Naive thymus-derived CD4-positive, alpha-beta T cell (primary cell): ENCODE measurements around the gene CACNA2D2. TPM values are rescaled to one million over a fixed set of nuclear protein-coding genes. Genes with fewer than 3 reads are reported as not detected.

Experiments
- ATAC-seq: fragments of 150-1000 bp; cut with Tn5 transposase; 2 replicates; pipeline ENCODE4 v1.10.0; 2021; ENCODE audit warnings: mild to moderate bottlenecking, moderate library complexity
- CTCF ChIA-PET: fragments of 350-600 bp; sonication (Branson Sonifier 250); formaldehyde crosslinking; loops from one replicate; lab custom pipeline; 2021; ENCODE audit warnings: antibody characterized with exemption; lab: Charles Lee
- POLR2A ChIA-PET: fragments of 350-600 bp; sonication (Branson Sonifier 250); formaldehyde crosslinking; loops from one replicate; lab custom pipeline; 2021; ENCODE audit warnings: antibody characterized with exemption, inconsistent platforms; lab: Charles Lee
- DNase-seq, 9 donors: peaks; one replicate each; pipeline versions ENCODE4 v3.0.0 to v3.0.0-alpha.2; 2020 to 2022; ENCODE audit warnings: mixed read lengths in 1 of 9
- H3K27ac ChIP-seq: one replicate; pipeline ENCODE4 v1.7.0; 2013; ENCODE audit warnings: mild to moderate bottlenecking, low read depth, low read length, moderate library complexity
- H3K27me3 ChIP-seq, 2 donors: one replicate each; pipeline ENCODE4 v1.7.0; 2013; ENCODE audit warnings: low read length in 2 of 2, mild to moderate bottlenecking in 2 of 2, moderate library complexity in 2 of 2; ENCODE audit not compliant: control insufficient read depth in 2 of 2, insufficient read depth in 2 of 2
- H3K36me3 ChIP-seq, 3 experiments: 1 replicate in 2 of 3; 2 replicates in 1 of 3; pipeline ENCODE4 v1.7.0; 2013; ENCODE audit warnings: low read length in 3 of 3, mild to moderate bottlenecking in 3 of 3, moderate library complexity in 1 of 3; ENCODE audit not compliant: insufficient read depth in 3 of 3, control insufficient read depth in 2 of 3
- H3K4me1 ChIP-seq, 2 donors: one replicate each; pipeline ENCODE4 v1.7.0; 2013; ENCODE audit warnings: low read length in 2 of 2, mild to moderate bottlenecking in 2 of 2, moderate library complexity in 1 of 2; ENCODE audit not compliant: control insufficient read depth in 2 of 2, insufficient read depth in 2 of 2
- H3K4me3 ChIP-seq: 2 replicates; pipeline ENCODE4 v1.7.0; 2013; ENCODE audit warnings: mild to moderate bottlenecking, low read length
- H3K9me3 ChIP-seq, 3 experiments: 1 replicate in 2 of 3; 2 replicates in 1 of 3; pipeline ENCODE4 v1.7.0; 2013; ENCODE audit warnings: low read length in 3 of 3; ENCODE audit not compliant: control insufficient read depth in 2 of 3
- H3K27ac Mint-ChIP-seq, 9 donors: one replicate each; pipeline ENCODE4 v1.8.0; 2020 to 2022; ENCODE audit warnings: mixed read lengths in 9 of 9, mild to moderate bottlenecking in 8 of 9, moderate library complexity in 5 of 9, inconsistent platforms in 2 of 9
- H3K27me3 Mint-ChIP-seq, 5 donors: one replicate each; pipeline ENCODE4 v1.8.0; 2021 to 2022; ENCODE audit warnings: mixed read lengths in 5 of 5, mild to moderate bottlenecking in 1 of 5
- H3K36me3 Mint-ChIP-seq, 5 donors: one replicate each; pipeline ENCODE4 v1.8.0; 2020 to 2022; ENCODE audit warnings: mixed read lengths in 5 of 5, mild to moderate bottlenecking in 3 of 5, inconsistent platforms in 1 of 5
- H3K4me1 Mint-ChIP-seq, 7 donors: one replicate each; pipeline ENCODE4 v1.8.0; 2020 to 2022; ENCODE audit warnings: mixed read lengths in 7 of 7, mild to moderate bottlenecking in 3 of 7, inconsistent platforms in 1 of 7
- H3K4me3 Mint-ChIP-seq, 10 donors: one replicate each; pipeline ENCODE4 v1.8.0; 2020 to 2022; ENCODE audit warnings: mild to moderate bottlenecking in 10 of 10, mixed read lengths in 10 of 10, moderate library complexity in 6 of 10, inconsistent platforms in 2 of 10
- H3K9me3 Mint-ChIP-seq, 11 donors: one replicate each; pipeline ENCODE4 v1.8.0; 2020 to 2022; ENCODE audit warnings: mixed read lengths in 11 of 11, mild to moderate bottlenecking in 4 of 11, inconsistent platforms in 1 of 11, moderate library complexity in 1 of 11
- intact Hi-C, 2 donors: fragments of 100-400 bp; cut with micrococcal nuclease; formaldehyde crosslinking; loops; one replicate each; pipeline ENCODE4 v1.15.1; 2023
- polyA plus RNA-seq, 2 donors: library from polyadenylated mRNA; unstranded; fragments of 300-500 nt; fragmentation: Illumina TruSeq; gene quantifications; one replicate each; pipeline ENCODE4 v1.2.3, GENCODE V29; 2021
- total RNA-seq, 6 experiments: library from RNA in 5 of 6; stranded (reverse) in 5 of 6; gene quantifications; 1 replicate in 5 of 6; 2 replicates in 1 of 6; pipeline ENCODE4 v1.2.3 and lab custom pipeline; 2021 to 2026

The CACNA2D2 gene
- total and polyA plus RNA-seq, 7 experiments from 2014 or later, result 0.32 to 6.2 (median 2.0) TPM

DNA sequence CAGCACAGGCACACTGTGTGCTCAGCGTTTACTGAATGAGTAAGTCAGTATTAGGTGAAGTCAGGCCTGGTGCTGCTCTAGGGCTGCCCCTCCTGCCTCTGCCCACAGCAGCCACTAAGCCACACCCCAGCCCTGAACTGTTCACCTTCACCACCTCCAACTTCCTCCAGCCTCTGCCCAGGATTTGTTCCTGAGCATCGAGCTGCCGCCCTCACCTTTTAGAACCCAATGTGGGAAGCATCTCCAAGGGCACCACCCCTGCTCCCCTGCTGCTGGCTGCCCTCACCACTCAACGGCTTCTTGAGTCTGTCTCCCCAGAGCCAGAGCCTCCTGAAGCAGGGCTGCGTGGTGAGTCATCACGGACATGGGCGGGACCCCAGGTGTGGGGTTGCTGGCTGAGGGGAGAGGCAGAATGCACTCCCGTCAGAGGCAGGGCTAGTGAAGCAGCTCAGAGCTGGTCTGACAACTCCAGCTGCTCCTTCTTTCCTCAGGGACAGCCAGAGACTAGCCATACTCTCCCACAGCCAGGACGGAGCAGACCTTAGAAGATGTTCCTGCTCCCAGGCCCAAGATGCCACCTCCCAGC, 186.7 kb downstream of the CACNA2D2 start:
- DNase-seq (no peak), ATAC-seq (peak; percentile 45)
- Histone ChIP-seq H3K4me3 (no peak overlapping the region), H3K36me3 (no peaks in the 10 kb centered on the region), H3K9me3 (no peaks in the 10 kb centered on the region), H3K4me1 (peaks cover 9 to 23% of the 10 kb centered on the region in 2 donors), H3K27ac (no peak overlapping the region), H3K27me3 (no peaks in the 10 kb centered on the region)
- intact Hi-C loops, result no loop called here
- H3K27me3 Mint-ChIP-seq, result no peaks in the 10 kb centered on the region
- peak overlapping the region in 4 of 9 donors; percentile 14 to 83 (median 62) for H3K27ac Mint-ChIP-seq
- CTCF ChIA-PET, result no interaction called here
- POLR2A ChIA-PET, result interaction anchor here (0.9 kb wide), 1 partner anchor 16 kb away, joined by 3 read pairs; no protein-coding TSS in a partner anchor
- peaks cover 0 to 6% (median 0%) of the 10 kb centered on the region in 5 donors for H3K36me3 Mint-ChIP-seq
- H3K4me1 Mint-ChIP-seq, result peaks cover 19 to 37% (median 32%) of the 10 kb centered on the region in 7 donors
- peak overlapping the region in 3 of 10 donors; percentile 2 to 62 (median 28) for H3K4me3 Mint-ChIP-seq
- no peaks in the 10 kb centered on the region for H3K9me3 Mint-ChIP-seq

DNA sequence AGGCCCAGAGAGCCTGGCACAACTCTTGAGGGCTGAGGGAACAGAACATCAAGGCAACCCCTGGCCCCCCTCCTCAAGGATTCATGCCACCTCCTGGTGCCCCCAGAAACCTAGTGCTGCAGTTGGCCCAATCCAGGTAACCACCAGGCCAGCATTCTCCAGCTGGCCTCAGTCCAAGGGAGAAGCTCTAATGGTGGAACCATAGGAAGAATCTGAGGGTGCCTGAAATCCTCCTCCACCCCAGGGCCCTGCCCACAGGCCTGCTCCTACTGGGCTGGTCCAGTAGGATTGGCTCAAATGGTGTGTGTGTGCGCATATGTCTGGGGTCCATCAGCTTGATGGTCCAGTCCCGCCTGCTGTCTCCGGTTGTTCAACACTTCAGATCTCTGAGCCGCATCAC, 188.6 kb downstream of the CACNA2D2 start:
- Histone ChIP-seq H3K27ac (no peak overlapping the region), H3K9me3 (no peaks in the 10 kb centered on the region), H3K4me1 (peaks cover 8 to 15% of the 10 kb centered on the region in 2 donors), H3K27me3 (no peaks in the 10 kb centered on the region), H3K4me3 (no peak overlapping the region), H3K36me3 (no peaks in the 10 kb centered on the region)
- no peaks in the 10 kb centered on the region for H3K27me3 Mint-ChIP-seq
- peaks cover 0 to 7% (median 2%) of the 10 kb centered on the region in 5 donors for H3K36me3 Mint-ChIP-seq
- ChIA-PET POLR2A (interaction anchor here (0.6 to 1.0 kb wide), 3 partner anchors 13 to 302 kb away, joined by 3 to 4 read pairs (median 4); partner anchors contain the start of gene TUSC2), CTCF (interaction anchor here (0.9 kb wide), 1 partner anchor 10 kb away, joined by 4 read pairs; no protein-coding TSS in a partner anchor)
- ATAC-seq (no peak), DNase-seq (no peak)
- no peak overlapping the region for H3K4me3 Mint-ChIP-seq
- intact Hi-C loops, result no loop called here
- peak overlapping the region in 3 of 9 donors; percentile 6 to 19 (median 17) for H3K27ac Mint-ChIP-seq
- H3K9me3 Mint-ChIP-seq, result no peaks in the 10 kb centered on the region
- H3K4me1 Mint-ChIP-seq, result peaks cover 11 to 28% (median 23%) of the 10 kb centered on the region in 7 donors

DNA sequence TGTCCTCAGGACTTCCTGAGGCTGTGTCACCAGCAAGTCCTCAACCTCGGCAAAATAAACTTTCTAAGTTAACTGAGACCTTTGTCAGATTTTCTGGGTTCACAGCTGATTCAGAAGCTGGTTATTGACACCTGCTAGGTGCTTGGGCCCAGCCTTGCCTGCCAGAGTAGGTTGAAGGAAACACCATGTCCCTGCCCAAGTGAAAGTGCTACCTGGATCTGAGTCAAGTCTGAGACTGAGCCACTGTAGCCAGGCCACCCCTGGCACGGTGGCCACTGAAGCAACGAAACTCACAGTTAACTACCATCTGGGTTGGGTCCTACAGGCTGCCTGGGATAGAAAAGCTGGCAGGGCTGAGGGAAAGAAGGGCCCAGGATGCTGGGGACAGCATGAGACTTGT, 189.1 kb downstream of the CACNA2D2 start:
- intact Hi-C loops, result no loop called here
- H3K36me3 ChIP-seq, result no peaks in the 10 kb centered on the region
- no peak overlapping the region for H3K27ac ChIP-seq
- H3K4me3 Mint-ChIP-seq, result no peak overlapping the region
- ChIA-PET POLR2A (interaction anchor here (0.6 to 1.0 kb wide), 2 partner anchors 14 to 302 kb away, joined by 3 to 4 read pairs; partner anchors contain the start of gene TUSC2), CTCF (no interaction called here)
- DNase-seq (no peak), ATAC-seq (no peak)
- peaks cover 0 to 11% (median 4%) of the 10 kb centered on the region in 5 donors for H3K36me3 Mint-ChIP-seq
- H3K4me1 ChIP-seq, result peaks cover 8 to 15% of the 10 kb centered on the region in 2 donors
- peaks cover 9 to 25% (median 19%) of the 10 kb centered on the region in 7 donors for H3K4me1 Mint-ChIP-seq
- H3K27me3 ChIP-seq, result no peaks in the 10 kb centered on the region
- H3K27me3 Mint-ChIP-seq, result no peaks in the 10 kb centered on the region
- H3K9me3 ChIP-seq, result no peaks in the 10 kb centered on the region
- peak overlapping the region in 5 of 9 donors; percentile 13 to 67 (median 52) for H3K27ac Mint-ChIP-seq
- H3K9me3 Mint-ChIP-seq, result no peaks in the 10 kb centered on the region
- H3K4me3 ChIP-seq, result no peak overlapping the region

Other genes starting within 250 kb of the CACNA2D2 start
- 1 to 10 TPM in 3 of 5 experiments, under 1 TPM in 2; 0.73 to 3.7 (median 1.4) TPM for gene SEMA3B, start 234.5 kb downstream of the CACNA2D2 start, total RNA-seq
- gene SEMA3B, start 234.5 kb downstream of the CACNA2D2 start, polyA plus RNA-seq, result not detected
- gene LSMEM2, start 224.5 kb downstream of the CACNA2D2 start, total RNA-seq, result not detected
- gene LSMEM2, start 224.5 kb downstream of the CACNA2D2 start, polyA plus RNA-seq, result under 1 TPM in 1 of 2 donors, not detected in 1; 0.15 TPM
- gene IFRD2, start 211.2 kb downstream of the CACNA2D2 start, total RNA-seq, result 10 to 100 TPM; 53.7 to 85.1 (median 64.7) TPM
- gene IFRD2, start 211.2 kb downstream of the CACNA2D2 start, polyA plus RNA-seq, result 10 to 100 TPM; 57.2 to 69.7 TPM
- 10 to 100 TPM in 1 of 5 experiments, 1 to 10 TPM in 4; 3.4 to 10.7 (median 4.2) TPM for gene HYAL3, start 204.2 kb downstream of the CACNA2D2 start, total RNA-seq
- 1 to 10 TPM; 2.3 to 3.3 TPM for gene HYAL3, start 204.2 kb downstream of the CACNA2D2 start, polyA plus RNA-seq
- gene NAA80, start 204.2 kb downstream of the CACNA2D2 start, total RNA-seq, result 10 to 100 TPM; 30.2 to 44.9 (median 33.6) TPM
- gene NAA80, start 204.2 kb downstream of the CACNA2D2 start, polyA plus RNA-seq, result 10 to 100 TPM; 13.7 to 15.2 TPM
- under 1 TPM in 4 of 5 experiments, not detected in 1; 0.22 to 0.51 (median 0.28) TPM for gene HYAL1, start 200.1 kb downstream of the CACNA2D2 start, total RNA-seq
- gene HYAL1, start 200.1 kb downstream of the CACNA2D2 start, polyA plus RNA-seq, result under 1 TPM; 0.12 to 0.41 TPM
- 1 to 10 TPM; 1.5 to 5.3 (median 3.2) TPM for gene HYAL2, start 180.9 kb downstream of the CACNA2D2 start, total RNA-seq
- 1 to 10 TPM; 2.8 to 4.6 TPM for gene HYAL2, start 180.9 kb downstream of the CACNA2D2 start, polyA plus RNA-seq
- gene TUSC2, start 175.4 kb downstream of the CACNA2D2 start, total RNA-seq, result 10 to 100 TPM; 16.8 to 25.0 (median 20.5) TPM
- gene TUSC2, start 175.4 kb downstream of the CACNA2D2 start, polyA plus RNA-seq, result 10 to 100 TPM; 38.0 to 45.5 TPM
- gene RASSF1, start 162.8 kb downstream of the CACNA2D2 start, total RNA-seq, result 100 to 1,000 TPM in 1 of 5 experiments, 10 to 100 TPM in 4; 39.4 to 105 (median 69.6) TPM
- gene RASSF1, start 162.8 kb downstream of the CACNA2D2 start, polyA plus RNA-seq, result 10 to 100 TPM; 32.7 to 47.9 TPM
- 1 to 10 TPM in 4 of 5 experiments, under 1 TPM in 1; 0.91 to 3.8 (median 2.8) TPM for gene ZMYND10, start 157.9 kb downstream of the CACNA2D2 start, total RNA-seq
- under 1 TPM; 0.07 to 0.30 TPM for gene ZMYND10, start 157.9 kb downstream of the CACNA2D2 start, polyA plus RNA-seq
- gene NPRL2, start 152.9 kb downstream of the CACNA2D2 start, total RNA-seq, result 10 to 100 TPM; 35.3 to 48.9 (median 47.7) TPM
- gene NPRL2, start 152.9 kb downstream of the CACNA2D2 start, polyA plus RNA-seq, result 10 to 100 TPM; 27.2 to 36.2 TPM
- gene CYB561D2, start 152.8 kb downstream of the CACNA2D2 start, total RNA-seq, result 10 to 100 TPM; 23.3 to 42.6 (median 32.8) TPM
- gene CYB561D2, start 152.8 kb downstream of the CACNA2D2 start, polyA plus RNA-seq, result 10 to 100 TPM; 42.4 to 52.9 TPM
- gene TMEM115, start 144.1 kb downstream of the CACNA2D2 start, total RNA-seq, result 10 to 100 TPM; 17.7 to 32.4 (median 19.9) TPM
- gene TMEM115, start 144.1 kb downstream of the CACNA2D2 start, polyA plus RNA-seq, result 10 to 100 TPM; 26.0 to 40.9 TPM
- gene C3orf18, start 64.1 kb upstream of the CACNA2D2 start, total RNA-seq, result 10 to 100 TPM; 11.1 to 67.5 (median 16.4) TPM
- gene C3orf18, start 64.1 kb upstream of the CACNA2D2 start, polyA plus RNA-seq, result 10 to 100 TPM; 12.8 to 17.4 TPM
- gene HEMK1, start 65.9 kb upstream of the CACNA2D2 start, total RNA-seq, result 10 to 100 TPM; 32.1 to 71.1 (median 66.1) TPM
- gene HEMK1, start 65.9 kb upstream of the CACNA2D2 start, polyA plus RNA-seq, result 10 to 100 TPM; 35.2 to 35.3 TPM
- gene CISH, start 108.1 kb upstream of the CACNA2D2 start, total RNA-seq, result 100 to 1,000 TPM in 1 of 5 experiments, 10 to 100 TPM in 4; 10.9 to 486 (median 28.5) TPM
- 100 to 1,000 TPM; 134 to 150 TPM for gene CISH, start 108.1 kb upstream of the CACNA2D2 start, polyA plus RNA-seq
- gene MAPKAPK3, start 113.5 kb upstream of the CACNA2D2 start, total RNA-seq, result 100 to 1,000 TPM in 1 of 5 experiments, 10 to 100 TPM in 4; 26.7 to 196 (median 37.7) TPM
- gene MAPKAPK3, start 113.5 kb upstream of the CACNA2D2 start, polyA plus RNA-seq, result 10 to 100 TPM; 53.4 to 54.1 TPM
- 1 to 10 TPM; 1.5 to 2.9 (median 1.9) TPM for gene DOCK3, start 171.3 kb upstream of the CACNA2D2 start, total RNA-seq
- under 1 TPM; 0.19 to 0.26 TPM for gene DOCK3, start 171.3 kb upstream of the CACNA2D2 start, polyA plus RNA-seq